SW480 (cell line): ENCODE data around the gene KATNA1.
"Not testable (repeated sequence)": the region's sequence is repeated elsewhere in the genome, so short reads cannot be mapped to it uniquely, and the experiment has no call there.

Experiments used
- DNase-seq: peaks from one replicate; pipeline ENCODE4 v3.0.0-alpha.2; 2016; ENCODE audit warnings: low spot score

The KATNA1 gene

DNA sequence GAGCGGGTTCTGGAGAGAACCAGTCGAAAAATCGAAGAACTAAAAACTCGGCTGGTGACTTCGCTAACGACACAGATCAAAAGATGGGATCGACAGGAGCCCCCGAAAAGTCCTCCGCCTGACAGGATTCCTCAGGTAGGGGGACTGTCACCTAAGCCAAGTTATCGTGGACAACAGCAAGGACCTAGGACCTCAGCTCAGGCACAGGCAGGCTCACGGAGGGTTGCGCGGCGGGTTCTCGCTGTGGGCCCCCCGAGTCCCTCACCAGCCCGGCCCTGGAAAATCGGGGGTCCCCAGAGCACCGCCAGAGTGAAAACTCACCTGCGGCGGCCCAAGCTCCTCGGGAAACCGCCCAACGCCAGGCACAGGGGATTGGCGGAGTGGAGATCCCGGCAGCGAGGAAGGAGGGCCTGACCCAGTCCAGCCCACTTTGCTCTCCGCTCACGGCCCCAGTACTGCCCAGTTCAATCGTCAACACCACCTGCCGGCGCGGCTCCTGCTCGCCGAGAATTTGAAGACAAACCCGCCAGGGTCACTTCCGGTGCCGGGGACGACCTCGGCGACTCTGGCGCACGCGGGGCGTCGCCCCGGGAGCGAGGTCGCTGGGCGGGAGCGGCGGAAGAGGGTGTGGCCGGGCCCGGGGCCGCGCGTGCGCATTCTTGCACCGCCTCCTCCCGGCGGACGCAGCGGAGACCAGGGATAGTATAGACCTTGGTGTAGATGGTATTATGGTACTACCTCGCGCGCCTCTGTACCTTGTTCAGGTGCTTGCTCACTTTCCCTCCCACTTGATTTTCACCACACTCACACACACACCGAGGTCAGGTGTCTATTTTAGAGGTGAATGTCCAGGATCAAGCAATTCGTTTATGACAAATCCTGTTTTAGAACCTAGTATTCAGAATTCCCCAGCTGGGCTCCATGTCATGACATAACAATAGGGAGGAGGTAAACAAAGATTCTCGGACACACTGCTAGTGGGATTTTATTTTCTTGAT lies at the start of gene KATNA1:
Gene KATNA1 (minus strand): TSS at position 567 of the 998 bp plus-strand sequence. CDS start 10,167 bp downstream, outside the sequence.
- peak; percentile 93 for DNase-seq

- no peak for DNase-seq
These were observed 49.7 kb upstream of the KATNA1 start for GRCh38 chr6:149698175-149698574.

DNA sequence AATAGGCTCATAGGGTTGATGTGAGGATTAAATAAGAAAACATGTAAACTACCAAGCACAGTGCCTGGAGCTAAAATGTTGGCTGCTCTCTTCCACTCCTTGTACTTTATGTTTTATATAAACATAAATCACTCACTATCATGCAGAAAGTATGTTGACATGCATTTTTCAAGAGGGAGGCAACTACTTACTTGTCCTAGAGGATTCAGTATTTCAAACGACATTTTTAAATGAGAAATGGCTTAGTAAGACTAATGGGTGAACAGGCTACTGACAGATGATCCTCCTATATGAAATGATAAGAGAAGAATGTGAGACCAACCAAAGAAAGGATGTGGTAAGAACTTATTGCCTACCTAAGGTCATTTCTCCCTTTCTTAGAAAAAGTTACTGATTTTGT lies 48.4 kb upstream of the KATNA1 start:
- no peak for DNase-seq

DNA sequence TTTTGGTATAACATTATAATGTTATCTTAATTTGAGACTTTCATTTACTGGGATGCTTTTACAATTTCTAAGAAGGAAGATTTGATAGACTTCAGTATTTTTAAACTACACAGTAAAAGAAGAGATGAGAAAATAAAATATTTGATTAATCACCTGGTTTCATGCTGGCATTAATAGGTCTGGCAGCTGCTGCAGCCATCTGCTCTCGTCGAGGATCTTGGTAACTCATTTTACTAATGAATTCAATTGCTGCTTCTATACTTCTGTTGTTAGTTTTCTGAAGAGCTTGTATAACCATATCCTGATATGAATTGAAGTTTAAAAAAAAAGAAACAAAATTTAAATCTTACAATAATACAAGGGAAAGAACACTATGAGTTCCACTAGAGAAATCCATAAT lies 46.4 kb upstream of the KATNA1 start:
- no peak for DNase-seq

DNA sequence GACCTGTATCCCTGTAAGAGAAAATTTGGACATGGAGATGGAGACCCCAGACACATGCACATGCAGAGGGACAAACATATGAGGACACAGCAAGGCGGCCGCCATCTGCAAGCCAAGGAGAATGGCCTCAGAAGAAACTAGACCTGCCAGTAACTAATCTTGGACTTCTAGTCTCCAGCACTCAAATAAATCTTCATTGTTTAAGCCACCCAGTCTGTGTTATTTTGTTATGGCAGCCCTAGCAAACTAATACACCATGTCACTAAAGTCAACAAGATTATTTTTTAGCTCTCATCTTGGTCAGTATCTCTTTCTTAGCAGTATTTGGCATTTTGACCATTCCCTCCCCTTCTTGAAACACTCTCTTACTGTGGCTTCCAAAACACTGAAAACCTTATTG lies 42.7 kb upstream of the KATNA1 start:
- no peak for DNase-seq

DNA sequence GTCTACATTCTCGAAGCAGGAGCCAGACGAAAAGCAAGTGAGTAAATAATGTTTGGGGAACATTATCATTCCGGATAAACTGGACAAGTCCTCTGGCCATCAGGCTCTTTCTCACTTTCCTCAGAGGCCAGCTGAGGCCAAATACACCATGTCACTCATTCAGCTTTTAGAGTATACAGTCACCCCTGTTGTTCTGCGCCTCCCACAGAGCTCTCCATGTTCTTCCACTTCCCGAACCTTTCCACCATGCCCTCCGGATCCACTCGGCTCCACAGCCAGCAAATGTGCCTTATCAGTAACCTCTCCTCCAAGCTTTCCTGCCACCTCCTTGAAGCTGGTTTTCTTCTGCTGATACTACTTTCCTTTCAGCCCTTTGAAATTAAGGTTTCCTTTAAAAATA lies 37.7 kb upstream of the KATNA1 start:
- no peak for DNase-seq

GRCh38 chr6:149683256-149683859 lies 34.8 kb upstream of the KATNA1 start:
- no peak for DNase-seq

GRCh38 chr6:149681845-149682244 lies 33.3 kb upstream of the KATNA1 start:
- not testable (repeated sequence) for DNase-seq

DNA sequence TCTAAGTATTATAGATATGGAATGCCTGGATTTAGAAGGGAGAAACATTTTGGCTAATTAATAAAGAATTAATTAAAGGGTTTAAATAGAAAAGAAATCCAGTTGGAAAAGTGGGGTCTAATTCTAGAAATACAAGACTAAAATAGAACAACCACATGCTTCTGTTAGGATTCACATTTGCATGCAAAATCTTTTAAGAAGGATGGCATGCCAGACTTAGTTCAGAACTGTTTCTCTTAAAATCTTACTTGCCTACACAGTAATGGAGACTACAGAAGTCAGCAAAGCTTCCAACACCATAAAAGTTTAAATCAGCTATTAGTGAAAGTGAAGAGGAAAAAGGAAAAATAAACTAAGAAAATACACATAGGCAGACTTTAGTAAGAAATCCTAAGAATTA lies 32.7 kb upstream of the KATNA1 start:
- no peak for DNase-seq

DNA sequence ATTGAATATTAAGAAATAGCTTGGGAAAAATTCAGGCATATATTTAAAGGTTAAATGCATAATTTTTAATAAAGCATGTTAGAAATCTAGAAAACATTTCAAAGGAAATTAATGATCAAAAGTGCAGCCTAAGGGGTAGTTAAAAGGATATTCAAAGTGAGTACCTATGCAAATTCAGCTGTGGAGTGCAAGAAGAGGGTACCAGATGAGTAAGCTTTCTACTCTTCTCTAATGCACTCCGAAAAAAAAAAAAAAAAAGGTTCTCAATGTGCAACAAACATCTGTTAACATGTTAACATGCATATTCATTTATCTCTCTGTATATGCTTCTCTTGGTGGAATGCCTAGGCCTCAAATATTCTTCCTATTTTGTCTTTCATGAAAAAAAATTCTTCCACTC lies 32.0 kb upstream of the KATNA1 start:
- no peak for DNase-seq

DNA sequence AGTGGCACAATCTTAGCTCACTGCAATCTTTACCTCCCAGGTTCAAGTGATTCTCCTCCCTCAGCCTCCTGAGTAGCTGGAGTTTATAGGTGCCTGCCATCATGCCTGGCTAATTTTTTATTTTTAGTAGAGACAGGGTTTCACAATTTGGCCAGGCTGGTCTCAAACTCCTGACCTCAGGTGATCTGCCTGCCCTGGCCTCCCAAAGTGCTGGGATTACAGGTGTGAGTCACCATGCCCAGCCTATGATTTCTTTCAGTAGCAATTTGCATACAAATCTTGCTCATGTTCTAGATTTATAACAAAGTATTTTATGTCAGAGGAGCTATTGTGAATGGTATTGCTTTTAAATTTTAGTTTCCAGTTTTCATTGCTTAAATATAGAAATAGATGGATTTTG lies 23.8 kb upstream of the KATNA1 start:
- DNase-seq: not testable (repeated sequence)

GRCh38 chr6:149660028-149660427 lies 11.5 kb upstream of the KATNA1 start:
- no peak for DNase-seq

GRCh38 chr6:149657441-149657840 lies 8.9 kb upstream of the KATNA1 start:
- DNase-seq: no peak

GRCh38 chr6:149651056-149651455 lies 2.5 kb upstream of the KATNA1 start:
- no peak for DNase-seq

DNA sequence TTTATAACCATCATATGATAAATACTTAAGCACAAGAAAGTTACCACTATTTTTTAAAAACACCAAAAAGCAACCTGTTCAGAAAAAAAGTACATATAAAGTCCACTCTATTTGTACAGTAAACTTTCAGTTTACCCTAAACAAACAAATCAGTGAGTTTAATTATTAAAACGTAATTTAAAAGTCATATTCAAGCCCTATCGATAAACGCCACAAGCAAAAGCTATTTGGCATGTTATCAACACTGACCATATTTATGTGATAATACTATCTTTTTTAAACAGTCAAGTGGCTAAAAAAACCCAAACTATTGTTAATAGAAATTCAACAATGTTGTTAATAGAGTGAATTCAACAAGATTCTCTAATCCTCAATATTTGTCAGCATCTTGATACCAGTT lies 1.9 kb downstream of the KATNA1 start:
- DNase-seq: no peak

- DNase-seq: no peak
These were observed 5.5 kb downstream of the KATNA1 start for GRCh38 chr6:149642829-149643580.

DNA sequence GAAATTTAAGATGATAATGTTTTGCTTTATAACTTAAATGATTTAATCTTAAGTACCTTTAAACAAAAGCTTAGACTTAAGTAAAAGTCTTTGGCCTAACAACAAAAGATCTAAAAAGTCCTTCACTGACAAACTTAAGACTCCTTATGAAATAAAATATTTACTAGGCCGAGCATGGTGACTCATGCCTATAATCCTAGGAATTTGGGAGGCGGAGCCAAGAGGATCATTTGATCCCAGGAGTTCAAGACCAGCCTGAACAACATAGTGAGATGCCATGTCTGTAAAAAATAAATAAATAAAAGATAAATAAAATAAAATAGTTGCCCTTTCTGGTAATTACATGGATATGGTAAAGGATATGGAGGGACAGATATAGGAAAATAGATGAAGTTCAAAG lies 12.4 kb downstream of the KATNA1 start:
- DNase-seq: no peak

DNA sequence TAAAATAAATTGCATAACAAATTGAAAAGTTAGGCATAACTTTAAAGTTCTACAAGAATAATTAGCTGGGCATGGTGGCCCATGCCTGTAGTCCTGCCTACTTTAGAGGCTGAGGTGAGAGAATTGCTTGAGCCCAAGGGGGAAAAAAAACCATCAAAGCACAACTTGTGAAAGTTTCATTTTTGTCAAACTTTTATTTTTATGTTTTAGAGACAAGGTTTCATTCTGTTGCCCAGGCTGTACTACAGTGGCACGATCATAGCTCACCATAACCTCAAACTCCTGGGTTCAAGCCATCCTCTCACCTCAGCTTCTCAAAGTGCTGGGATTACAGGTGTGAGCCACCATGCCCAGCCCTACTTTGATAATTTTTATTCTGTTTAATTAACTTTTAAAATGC lies 14.2 kb downstream of the KATNA1 start:
- no peak for DNase-seq

DNA sequence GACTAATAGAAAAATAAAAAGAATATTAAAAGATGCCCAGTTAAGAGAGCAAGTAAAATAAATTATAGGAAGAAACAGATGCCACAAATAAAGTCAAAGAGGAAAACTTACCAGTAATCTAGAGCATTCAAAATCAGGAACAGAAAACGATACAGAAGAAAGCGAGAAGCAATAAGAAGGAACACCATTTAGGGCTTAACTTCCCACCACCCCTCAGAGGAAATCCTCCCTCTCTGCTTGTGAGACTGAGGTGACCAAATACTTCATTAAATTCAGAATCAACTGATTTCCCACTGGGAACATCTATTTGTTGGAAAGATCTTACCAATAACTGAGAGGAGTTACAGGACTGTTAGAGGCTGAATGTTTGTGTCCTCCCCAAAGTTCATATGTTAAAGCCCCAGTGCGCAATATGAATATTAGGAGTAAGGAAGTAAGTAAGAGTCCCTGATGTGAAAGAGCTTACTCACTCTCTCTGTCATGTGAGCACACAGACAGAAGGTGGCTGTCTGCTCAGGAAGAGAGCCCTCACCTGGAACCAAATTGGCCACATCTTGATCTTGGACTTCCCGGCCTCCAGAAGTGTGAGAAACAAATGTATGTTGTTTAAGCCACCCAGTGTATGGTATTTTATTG lies 19.5 kb downstream of the KATNA1 start:
- DNase-seq: no peak

DNA sequence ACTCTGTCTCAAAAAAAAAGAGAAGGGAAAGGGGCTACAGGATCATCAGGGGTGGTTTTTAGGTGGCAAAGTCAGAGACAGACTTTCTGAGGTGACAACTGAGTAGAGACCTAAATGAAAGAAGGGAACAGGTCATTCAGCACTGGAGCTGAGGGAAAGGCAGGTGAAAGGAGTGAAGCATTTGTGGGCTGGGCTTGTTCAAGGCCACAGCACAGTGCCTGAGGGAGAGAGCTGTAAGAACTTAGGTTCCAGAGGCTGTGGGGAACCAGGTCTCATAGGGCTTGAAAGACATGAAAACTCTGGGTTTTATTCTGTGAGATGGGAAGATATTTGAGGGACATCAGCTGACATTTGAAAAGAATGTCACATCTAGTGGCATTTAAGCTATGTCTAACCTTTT lies 20.8 kb downstream of the KATNA1 start:
- no peak for DNase-seq

DNA sequence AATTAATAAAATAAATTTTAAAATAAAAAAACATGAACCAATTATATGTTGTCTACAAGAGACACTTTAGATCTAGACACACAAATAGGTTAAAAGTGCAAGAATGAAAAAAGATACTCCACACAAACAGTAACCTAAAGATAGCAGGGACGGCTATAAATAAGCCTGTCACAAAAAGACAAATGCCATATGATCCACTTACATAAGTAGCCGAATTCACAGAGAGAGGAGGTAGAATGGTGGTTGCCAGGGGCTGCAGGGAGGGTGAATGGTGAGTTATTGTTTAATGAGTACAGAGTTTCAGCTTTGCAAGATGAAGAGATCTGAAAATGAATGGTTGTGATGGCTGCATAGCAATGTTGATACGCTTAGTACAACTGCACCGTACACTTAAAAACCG lies 32.7 kb downstream of the KATNA1 start:
- DNase-seq: no peak

DNA sequence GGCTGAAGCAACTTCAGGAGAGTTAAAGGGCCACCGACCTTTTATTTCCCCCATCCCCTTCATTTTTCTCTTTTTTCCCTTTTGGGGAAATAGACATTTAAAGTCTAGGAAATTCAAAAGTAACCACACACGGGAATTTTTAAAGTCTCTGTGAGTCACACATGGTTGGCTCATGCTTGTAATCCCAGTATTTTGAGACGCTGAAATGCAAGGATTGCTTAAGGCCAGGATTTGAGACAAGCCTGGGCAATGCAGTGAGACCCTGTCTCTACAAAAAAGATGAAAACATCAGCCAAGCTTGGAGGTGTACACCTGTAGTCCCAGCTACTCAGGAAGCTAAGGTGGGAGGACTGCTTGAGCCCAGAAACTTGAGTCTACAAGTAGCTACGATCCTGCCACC lies 34.2 kb downstream of the KATNA1 start:
- DNase-seq: no peak
